ENCODE measurements around the gene DDX47.

GRCh38 chr12:12839003-12839395 is 25.9 kb downstream of the DDX47 start:
- TF ChIP-seq, protein P1, sequence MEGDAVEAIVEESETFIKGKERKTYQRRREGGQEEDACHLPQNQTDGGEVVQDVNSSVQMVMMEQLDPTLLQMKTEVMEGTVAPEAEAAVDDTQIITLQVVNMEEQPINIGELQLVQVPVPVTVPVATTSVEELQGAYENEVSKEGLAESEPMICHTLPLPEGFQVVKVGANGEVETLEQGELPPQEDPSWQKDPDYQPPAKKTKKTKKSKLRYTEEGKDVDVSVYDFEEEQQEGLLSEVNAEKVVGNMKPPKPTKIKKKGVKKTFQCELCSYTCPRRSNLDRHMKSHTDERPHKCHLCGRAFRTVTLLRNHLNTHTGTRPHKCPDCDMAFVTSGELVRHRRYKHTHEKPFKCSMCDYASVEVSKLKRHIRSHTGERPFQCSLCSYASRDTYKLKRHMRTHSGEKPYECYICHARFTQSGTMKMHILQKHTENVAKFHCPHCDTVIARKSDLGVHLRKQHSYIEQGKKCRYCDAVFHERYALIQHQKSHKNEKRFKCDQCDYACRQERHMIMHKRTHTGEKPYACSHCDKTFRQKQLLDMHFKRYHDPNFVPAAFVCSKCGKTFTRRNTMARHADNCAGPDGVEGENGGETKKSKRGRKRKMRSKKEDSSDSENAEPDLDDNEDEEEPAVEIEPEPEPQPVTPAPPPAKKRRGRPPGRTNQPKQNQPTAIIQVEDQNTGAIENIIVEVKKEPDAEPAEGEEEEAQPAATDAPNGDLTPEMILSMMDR (CRISPR knock-in tag; IDR thresholded peaks at IDR 0.05) = no peak
- TF ChIP-seq, protein P2, sequence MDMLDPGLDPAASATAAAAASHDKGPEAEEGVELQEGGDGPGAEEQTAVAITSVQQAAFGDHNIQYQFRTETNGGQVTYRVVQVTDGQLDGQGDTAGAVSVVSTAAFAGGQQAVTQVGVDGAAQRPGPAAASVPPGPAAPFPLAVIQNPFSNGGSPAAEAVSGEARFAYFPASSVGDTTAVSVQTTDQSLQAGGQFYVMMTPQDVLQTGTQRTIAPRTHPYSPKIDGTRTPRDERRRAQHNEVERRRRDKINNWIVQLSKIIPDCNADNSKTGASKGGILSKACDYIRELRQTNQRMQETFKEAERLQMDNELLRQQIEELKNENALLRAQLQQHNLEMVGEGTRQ (IDR thresholded peaks at IDR 0.05; ENCODE audit: low read depth, low read length) = no peak
- TF ChIP-seq, protein P2 (CRISPR knock-in tag; IDR thresholded peaks at IDR 0.05; ENCODE audit: borderline replicate concordance) = no peak
- TF ChIP-seq ZNF496 (CRISPR knock-in tag; IDR thresholded peaks at IDR 0.05; ENCODE audit: insufficient replicate concordance) (no peak), YY1 (IDR thresholded peaks at IDR 0.05; ENCODE audit: insufficient read depth, insufficient replicate concordance, low read depth, low read length) (no peak), BHLHE40 (IDR thresholded peaks at IDR 0.05; ENCODE audit: low read length) (no peak), EZH2 (conservative IDR thresholded peaks at IDR 0.05; ENCODE audit: low read depth, low read length) (no peak), AGO1 (IDR thresholded peaks at IDR 0.05; ENCODE audit: low read depth, low read length, poor library complexity, severe bottlenecking) (no peak), STAT6 (CRISPR knock-in tag; IDR thresholded peaks at IDR 0.05; ENCODE audit: borderline replicate concordance) (no peak)
- TF ChIP-seq, protein P3, sequence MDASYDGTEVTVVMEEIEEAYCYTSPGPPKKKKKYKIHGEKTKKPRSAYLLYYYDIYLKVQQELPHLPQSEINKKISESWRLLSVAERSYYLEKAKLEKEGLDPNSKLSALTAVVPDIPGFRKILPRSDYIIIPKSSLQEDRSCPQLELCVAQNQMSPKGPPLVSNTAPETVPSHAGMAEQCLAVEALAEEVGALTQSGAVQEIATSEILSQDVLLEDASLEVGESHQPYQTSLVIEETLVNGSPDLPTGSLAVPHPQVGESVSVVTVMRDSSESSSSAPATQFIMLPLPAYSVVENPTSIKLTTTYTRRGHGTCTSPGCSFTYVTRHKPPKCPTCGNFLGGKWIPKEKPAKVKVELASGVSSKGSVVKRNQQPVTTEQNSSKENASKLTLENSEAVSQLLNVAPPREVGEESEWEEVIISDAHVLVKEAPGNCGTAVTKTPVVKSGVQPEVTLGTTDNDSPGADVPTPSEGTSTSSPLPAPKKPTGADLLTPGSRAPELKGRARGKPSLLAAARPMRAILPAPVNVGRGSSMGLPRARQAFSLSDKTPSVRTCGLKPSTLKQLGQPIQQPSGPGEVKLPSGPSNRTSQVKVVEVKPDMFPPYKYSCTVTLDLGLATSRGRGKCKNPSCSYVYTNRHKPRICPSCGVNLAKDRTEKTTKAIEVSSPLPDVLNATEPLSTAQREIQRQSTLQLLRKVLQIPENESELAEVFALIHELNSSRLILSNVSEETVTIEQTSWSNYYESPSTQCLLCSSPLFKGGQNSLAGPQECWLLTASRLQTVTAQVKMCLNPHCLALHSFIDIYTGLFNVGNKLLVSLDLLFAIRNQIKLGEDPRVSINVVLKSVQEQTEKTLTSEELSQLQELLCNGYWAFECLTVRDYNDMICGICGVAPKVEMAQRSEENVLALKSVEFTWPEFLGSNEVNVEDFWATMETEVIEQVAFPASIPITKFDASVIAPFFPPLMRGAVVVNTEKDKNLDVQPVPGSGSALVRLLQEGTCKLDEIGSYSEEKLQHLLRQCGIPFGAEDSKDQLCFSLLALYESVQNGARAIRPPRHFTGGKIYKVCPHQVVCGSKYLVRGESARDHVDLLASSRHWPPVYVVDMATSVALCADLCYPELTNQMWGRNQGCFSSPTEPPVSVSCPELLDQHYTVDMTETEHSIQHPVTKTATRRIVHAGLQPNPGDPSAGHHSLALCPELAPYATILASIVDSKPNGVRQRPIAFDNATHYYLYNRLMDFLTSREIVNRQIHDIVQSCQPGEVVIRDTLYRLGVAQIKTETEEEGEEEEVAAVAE (CRISPR knock-in tag; IDR thresholded peaks at IDR 0.05; ENCODE audit: borderline replicate concordance) = no peak
- TF ChIP-seq, protein P4, sequence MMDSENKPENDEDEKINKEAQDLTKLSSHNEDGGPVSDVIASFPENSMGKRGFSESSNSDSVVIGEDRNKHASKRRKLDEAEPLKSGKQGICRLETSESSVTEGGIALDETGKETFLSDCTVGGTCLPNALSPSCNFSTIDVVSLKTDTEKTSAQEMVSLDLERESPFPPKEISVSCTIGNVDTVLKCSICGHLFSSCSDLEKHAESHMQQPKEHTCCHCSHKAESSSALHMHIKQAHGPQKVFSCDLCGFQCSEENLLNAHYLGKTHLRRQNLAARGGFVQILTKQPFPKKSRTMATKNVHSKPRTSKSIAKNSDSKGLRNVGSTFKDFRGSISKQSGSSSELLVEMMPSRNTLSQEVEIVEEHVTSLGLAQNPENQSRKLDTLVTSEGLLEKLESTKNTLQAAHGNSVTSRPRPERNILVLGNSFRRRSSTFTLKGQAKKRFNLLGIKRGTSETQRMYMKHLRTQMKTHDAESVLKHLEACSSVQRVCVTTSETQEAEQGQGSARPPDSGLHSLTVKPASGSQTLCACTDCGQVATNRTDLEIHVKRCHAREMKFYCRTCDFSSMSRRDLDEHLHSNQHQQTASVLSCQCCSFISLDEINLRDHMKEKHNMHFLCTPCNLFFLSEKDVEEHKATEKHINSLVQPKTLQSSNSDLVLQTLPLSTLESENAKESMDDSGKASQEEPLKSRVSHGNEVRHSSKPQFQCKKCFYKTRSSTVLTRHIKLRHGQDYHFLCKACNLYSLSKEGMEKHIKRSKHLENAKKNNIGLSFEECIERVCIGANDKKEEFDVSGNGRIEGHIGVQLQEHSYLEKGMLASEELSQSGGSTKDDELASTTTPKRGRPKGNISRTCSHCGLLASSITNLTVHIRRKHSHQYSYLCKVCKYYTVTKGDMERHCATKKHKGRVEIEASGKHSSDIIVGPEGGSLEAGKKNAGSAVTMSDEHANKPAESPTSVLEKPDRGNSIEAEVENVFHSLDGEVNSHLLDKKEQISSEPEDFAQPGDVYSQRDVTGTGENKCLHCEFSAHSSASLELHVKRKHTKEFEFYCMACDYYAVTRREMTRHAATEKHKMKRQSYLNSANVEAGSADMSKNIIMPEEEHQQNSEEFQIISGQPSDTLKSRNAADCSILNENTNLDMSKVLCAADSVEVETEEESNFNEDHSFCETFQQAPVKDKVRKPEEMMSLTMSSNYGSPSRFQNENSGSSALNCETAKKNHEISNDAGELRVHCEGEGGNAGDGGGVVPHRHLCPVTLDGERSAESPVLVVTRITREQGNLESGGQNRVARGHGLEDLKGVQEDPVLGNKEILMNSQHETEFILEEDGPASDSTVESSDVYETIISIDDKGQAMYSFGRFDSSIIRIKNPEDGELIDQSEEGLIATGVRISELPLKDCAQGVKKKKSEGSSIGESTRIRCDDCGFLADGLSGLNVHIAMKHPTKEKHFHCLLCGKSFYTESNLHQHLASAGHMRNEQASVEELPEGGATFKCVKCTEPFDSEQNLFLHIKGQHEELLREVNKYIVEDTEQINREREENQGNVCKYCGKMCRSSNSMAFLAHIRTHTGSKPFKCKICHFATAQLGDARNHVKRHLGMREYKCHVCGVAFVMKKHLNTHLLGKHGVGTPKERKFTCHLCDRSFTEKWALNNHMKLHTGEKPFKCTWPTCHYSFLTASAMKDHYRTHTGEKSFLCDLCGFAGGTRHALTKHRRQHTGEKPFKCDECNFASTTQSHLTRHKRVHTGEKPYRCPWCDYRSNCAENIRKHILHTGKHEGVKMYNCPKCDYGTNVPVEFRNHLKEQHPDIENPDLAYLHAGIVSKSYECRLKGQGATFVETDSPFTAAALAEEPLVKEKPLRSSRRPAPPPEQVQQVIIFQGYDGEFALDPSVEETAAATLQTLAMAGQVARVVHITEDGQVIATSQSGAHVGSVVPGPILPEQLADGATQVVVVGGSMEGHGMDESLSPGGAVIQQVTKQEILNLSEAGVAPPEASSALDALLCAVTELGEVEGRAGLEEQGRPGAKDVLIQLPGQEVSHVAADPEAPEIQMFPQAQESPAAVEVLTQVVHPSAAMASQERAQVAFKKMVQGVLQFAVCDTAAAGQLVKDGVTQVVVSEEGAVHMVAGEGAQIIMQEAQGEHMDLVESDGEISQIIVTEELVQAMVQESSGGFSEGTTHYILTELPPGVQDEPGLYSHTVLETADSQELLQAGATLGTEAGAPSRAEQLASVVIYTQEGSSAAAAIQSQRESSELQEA (CRISPR knock-in tag; IDR thresholded peaks at IDR 0.05; ENCODE audit: not compliant biosample characterization) = no peak
- TF ChIP-seq, protein P5, sequence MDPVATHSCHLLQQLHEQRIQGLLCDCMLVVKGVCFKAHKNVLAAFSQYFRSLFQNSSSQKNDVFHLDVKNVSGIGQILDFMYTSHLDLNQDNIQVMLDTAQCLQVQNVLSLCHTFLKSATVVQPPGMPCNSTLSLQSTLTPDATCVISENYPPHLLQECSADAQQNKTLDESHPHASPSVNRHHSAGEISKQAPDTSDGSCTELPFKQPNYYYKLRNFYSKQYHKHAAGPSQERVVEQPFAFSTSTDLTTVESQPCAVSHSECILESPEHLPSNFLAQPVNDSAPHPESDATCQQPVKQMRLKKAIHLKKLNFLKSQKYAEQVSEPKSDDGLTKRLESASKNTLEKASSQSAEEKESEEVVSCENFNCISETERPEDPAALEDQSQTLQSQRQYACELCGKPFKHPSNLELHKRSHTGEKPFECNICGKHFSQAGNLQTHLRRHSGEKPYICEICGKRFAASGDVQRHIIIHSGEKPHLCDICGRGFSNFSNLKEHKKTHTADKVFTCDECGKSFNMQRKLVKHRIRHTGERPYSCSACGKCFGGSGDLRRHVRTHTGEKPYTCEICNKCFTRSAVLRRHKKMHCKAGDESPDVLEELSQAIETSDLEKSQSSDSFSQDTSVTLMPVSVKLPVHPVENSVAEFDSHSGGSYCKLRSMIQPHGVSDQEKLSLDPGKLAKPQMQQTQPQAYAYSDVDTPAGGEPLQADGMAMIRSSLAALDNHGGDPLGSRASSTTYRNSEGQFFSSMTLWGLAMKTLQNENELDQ (CRISPR knock-in tag; IDR thresholded peaks at IDR 0.05; ENCODE audit: borderline replicate concordance) = no peak

Measured in HepG2 (cell line).